Dermis microvascular lymphatic vessel endothelial cell (primary cell): Measurements from ENCODE around the gene MGAT5. TPM values are rescaled to one million over a fixed set of nuclear protein-coding genes. Genes with fewer than 3 reads are reported as not detected.

ENCODE experiments used
- DNase-seq, 2 donors: peaks; one replicate each; pipeline versions ENCODE4 v3.0.0 to v3.0.0-alpha.2; 2010; ENCODE audit warnings: low read depth in 2 of 2
- total RNA-seq: library from RNA; depleted of rRNA; stranded (reverse); fragments of >200 nt; gene quantifications from 2 replicates; pipeline ENCODE4 v1.2.1, GENCODE V29; 2014

The MGAT5 gene
- total RNA-seq, 1 donor from 2014 or later, result 82.4 TPM

DNA sequence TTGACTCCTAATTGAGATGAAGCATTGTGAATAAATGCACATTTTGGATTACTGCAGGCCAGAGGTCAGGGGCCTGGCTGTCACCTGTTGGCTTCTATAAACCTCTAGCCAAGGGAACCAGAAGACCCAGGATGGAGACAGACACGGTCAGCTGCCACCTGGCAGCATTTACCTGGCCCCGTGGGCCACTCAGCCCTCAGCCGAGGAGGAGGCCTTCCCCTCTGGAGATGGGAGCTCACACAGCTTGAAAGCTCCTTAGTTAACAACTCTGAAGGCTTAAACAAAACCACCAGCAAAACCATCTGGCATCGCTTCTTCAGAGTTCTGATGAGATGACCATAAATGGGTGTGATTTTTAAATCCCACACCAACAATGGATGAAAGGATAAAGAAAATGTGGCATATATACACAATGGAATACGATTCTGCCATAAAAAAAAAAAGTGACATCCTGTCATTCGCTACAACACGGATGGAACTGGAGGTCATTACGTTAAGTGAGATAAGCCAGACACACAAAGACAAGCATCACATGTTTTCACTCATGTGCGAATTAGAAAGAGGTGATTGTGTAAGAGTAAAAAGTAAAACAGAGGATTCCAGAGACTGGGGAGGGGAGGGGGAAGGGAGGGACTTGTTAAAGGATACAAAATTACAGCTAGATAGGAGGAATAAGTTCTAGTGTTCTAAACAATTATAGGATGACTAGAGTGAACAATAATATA, 246.5 kb downstream of the MGAT5 start:
- no peak for DNase-seq

DNA sequence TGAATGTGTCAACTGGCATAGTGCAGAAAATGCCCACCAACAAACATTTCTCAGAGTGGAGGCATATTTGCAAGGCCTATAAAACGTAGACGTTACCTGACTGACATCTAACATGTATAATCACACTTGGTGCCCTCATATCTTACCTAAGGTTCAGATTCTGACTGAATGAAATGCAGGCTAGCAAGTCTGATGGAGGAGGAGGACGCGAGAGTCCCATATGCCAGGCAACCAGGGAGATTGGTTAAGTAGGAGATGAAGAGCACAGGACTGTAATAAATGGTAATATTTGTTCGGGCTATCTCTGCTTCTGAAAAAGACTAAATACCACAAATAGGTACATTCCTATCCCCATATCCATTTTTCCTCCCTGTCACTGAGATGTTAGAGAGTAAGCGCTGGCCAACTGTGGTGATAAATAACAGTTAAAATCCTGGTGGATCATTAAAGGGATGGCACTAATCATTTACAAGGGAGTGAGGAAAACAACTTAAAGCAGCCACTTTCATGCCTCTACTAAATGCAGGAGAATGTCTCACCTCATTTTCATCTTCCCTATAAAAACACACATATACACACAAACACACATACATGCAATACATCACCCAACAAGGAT, 247.7 kb downstream of the MGAT5 start:
- DNase-seq, result no peak

DNA sequence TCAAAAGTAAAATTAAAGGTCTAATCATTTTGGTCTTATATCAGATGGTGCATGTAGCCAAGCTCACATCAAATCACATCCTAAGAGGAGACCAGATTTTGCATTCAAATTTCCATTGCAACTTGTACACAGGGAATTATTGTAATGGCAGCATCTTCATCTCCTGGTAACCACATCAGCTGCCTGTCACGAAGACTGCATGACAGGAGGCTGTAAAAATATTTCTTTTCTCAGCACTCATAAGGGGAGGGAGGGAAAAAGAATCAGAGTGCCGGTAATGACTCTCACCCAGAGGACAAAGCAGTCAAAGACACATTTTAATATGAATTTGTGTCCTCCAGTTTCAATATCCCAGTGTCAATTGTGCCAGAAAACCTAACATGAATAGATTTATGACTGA, 248.2 kb downstream of the MGAT5 start:
- DNase-seq, result no peak
